WERI-Rb-1 (cell line): ENCODE results near the gene TRAF3.

Experiments used
- DNase-seq: peaks from one replicate; pipeline ENCODE4 v3.0.0-alpha.2; 2020
- H3K27ac ChIP-seq: fragments of 250-450 bp; sonication (Bioruptor Pico); 2 replicates; pipeline ENCODE4 v1.5.1; 2020; ENCODE audit warnings: mild to moderate bottlenecking, moderate library complexity
- H3K27me3 ChIP-seq: fragments of 250-450 bp; sonication (Bioruptor Pico); 2 replicates; pipeline ENCODE4 v1.5.1; 2021; ENCODE audit warnings: mild to moderate bottlenecking, low read depth, moderate library complexity; ENCODE audit not compliant: insufficient read depth, severe bottlenecking
- H3K36me3 ChIP-seq: fragments of 250-450 bp; sonication (Bioruptor Pico); 2 replicates; pipeline ENCODE4 v1.5.1; 2020; ENCODE audit warnings: mild to moderate bottlenecking, moderate library complexity
- H3K4me3 ChIP-seq: 2 replicates; pipeline ENCODE4 v1.5.1; 2011; ENCODE audit warnings: low read depth, mild to moderate bottlenecking, control low read depth, low read length
- H3K9me3 ChIP-seq: fragments of 250-450 bp; sonication (Bioruptor Pico); 2 replicates; pipeline ENCODE4 v1.5.1; 2021; ENCODE audit warnings: mild to moderate bottlenecking, moderate library complexity; ENCODE audit not compliant: severe bottlenecking
- CTCF ChIP-seq: IDR thresholded peaks from 2 replicates; pipeline ENCODE4 v1.5.1; 2011; ENCODE audit warnings: low read depth, mild to moderate bottlenecking, control low read depth, inconsistent platforms, low read length

Gene TRAF3

GRCh38 chr14:102731871-102732800 is 45.1 kb upstream of the TRAF3 start:
- Histone ChIP-seq H3K4me3 (no peak overlapping the region), H3K36me3 (peaks cover 4% of the 10 kb centered on the region), H3K9me3 (no peaks in the 10 kb centered on the region), H3K27me3 (no peaks in the 10 kb centered on the region), H3K27ac (no peak overlapping the region)
- TF ChIP-seq CTCF: no peak
- DNase-seq: no peak

GRCh38 chr14:102732924-102733323 is 44.3 kb upstream of the TRAF3 start:
- DNase-seq: no peak
- no peak overlapping the region for H3K27ac ChIP-seq
- peaks cover 4% of the 10 kb centered on the region for H3K36me3 ChIP-seq
- H3K9me3 ChIP-seq: no peaks in the 10 kb centered on the region
- H3K4me3 ChIP-seq: no peak overlapping the region
- no peaks in the 10 kb centered on the region for H3K27me3 ChIP-seq
- TF ChIP-seq CTCF: no peak

- DNase-seq: no peak
- Histone ChIP-seq H3K27me3 (no peaks in the 10 kb centered on the region), H3K36me3 (peaks cover under 1% of the 10 kb centered on the region), H3K9me3 (no peaks in the 10 kb centered on the region), H3K4me3 (no peak overlapping the region), H3K27ac (no peak overlapping the region)
- TF ChIP-seq CTCF: no peak
These were observed 43.9 kb upstream of the TRAF3 start for GRCh38 chr14:102733326-102733725.

- no peaks in the 10 kb centered on the region; the same call in none of the 2 replicates for H3K36me3 ChIP-seq
- no peak overlapping the region for H3K27ac ChIP-seq
- no peaks in the 10 kb centered on the region for H3K9me3 ChIP-seq
- DNase-seq: no peak
- TF ChIP-seq CTCF: no peak
- H3K27me3 ChIP-seq: no peaks in the 10 kb centered on the region
- no peak overlapping the region for H3K4me3 ChIP-seq
These were observed 42.8 kb upstream of the TRAF3 start for GRCh38 chr14:102734436-102734835.

- DNase-seq: no peak
- TF ChIP-seq CTCF: no peak
- peaks cover 8% of the 10 kb centered on the region for H3K9me3 ChIP-seq
- no peaks in the 10 kb centered on the region for H3K36me3 ChIP-seq
- no peaks in the 10 kb centered on the region for H3K27me3 ChIP-seq
- no peak overlapping the region for H3K4me3 ChIP-seq
- no peak overlapping the region for H3K27ac ChIP-seq
These were observed 40.3 kb upstream of the TRAF3 start for GRCh38 chr14:102736956-102737355.
